RWPE2 (cell line): Measurements from ENCODE around the gene LAMC3.
A peak's percentile ranks its signal among the peaks of the same experiment; 100 is the strongest.

Source experiments
- ATAC-seq: fragments of 200-7000 bp; cut with Tn5 transposase; 3 replicates; pipeline ENCODE4 v1.9.1; 2021; ENCODE audit warnings: low read depth
- DNase-seq: peaks from one replicate; pipeline ENCODE4 v3.0.0-alpha.2; 2020; ENCODE audit warnings: low spot score
- H3K27ac ChIP-seq: fragments of 450-650 bp; 2 replicates; pipeline ENCODE4 v1.5.1; 2017; ENCODE audit warnings: mild to moderate bottlenecking; ENCODE audit not compliant: poor library complexity, severe bottlenecking
- H3K27me3 ChIP-seq: fragments of 250-450 bp; sonication (Bioruptor Pico); 2 replicates; pipeline ENCODE4 v1.5.1; 2021; ENCODE audit warnings: mild to moderate bottlenecking, moderate library complexity; ENCODE audit not compliant: insufficient read depth, poor library complexity, severe bottlenecking
- H3K36me3 ChIP-seq: fragments of 250-450 bp; sonication (Bioruptor Pico); 2 replicates; pipeline ENCODE4 v1.5.1; 2020; ENCODE audit warnings: low read depth, mild to moderate bottlenecking, moderate library complexity
- H3K4me1 ChIP-seq: fragments of 250-450 bp; sonication (Bioruptor Pico); 2 replicates; pipeline ENCODE4 v1.5.1; 2021; ENCODE audit warnings: mild to moderate bottlenecking, moderate library complexity; ENCODE audit not compliant: insufficient read depth, poor library complexity, severe bottlenecking
- H3K4me3 ChIP-seq: fragments of 250-450 bp; sonication (Bioruptor Pico); 2 replicates; pipeline ENCODE4 v1.5.1; 2021; ENCODE audit warnings: mild to moderate bottlenecking, moderate library complexity; ENCODE audit not compliant: severe bottlenecking
- H3K9me3 ChIP-seq: fragments of 250-450 bp; sonication (Bioruptor Pico); 2 replicates; pipeline ENCODE4 v1.5.1; 2021; ENCODE audit warnings: mild to moderate bottlenecking, moderate library complexity; ENCODE audit not compliant: severe bottlenecking
- TF ChIP-seq, protein P1 (sequence below): fragments of 450-650 bp; IDR thresholded peaks from one replicate; pipeline ENCODE4 v1.5.1; 2017; ENCODE audit warnings: mild to moderate bottlenecking, moderate library complexity; ENCODE audit not compliant: poor library complexity, severe bottlenecking

LAMC3 gene

GRCh38 chr9:131036529-131037334, 27.8 kb downstream of the LAMC3 start:
- Histone ChIP-seq H3K4me1 (no peaks in the 10 kb centered on the region), H3K27ac (no peak overlapping the region), H3K9me3 (peaks cover 2% of the 10 kb centered on the region), H3K27me3 (no peaks in the 10 kb centered on the region), H3K4me3 (no peak overlapping the region), H3K36me3 (no peaks in the 10 kb centered on the region)
- ATAC-seq (no peak), DNase-seq (no peak)
- TF ChIP-seq, protein P1, sequence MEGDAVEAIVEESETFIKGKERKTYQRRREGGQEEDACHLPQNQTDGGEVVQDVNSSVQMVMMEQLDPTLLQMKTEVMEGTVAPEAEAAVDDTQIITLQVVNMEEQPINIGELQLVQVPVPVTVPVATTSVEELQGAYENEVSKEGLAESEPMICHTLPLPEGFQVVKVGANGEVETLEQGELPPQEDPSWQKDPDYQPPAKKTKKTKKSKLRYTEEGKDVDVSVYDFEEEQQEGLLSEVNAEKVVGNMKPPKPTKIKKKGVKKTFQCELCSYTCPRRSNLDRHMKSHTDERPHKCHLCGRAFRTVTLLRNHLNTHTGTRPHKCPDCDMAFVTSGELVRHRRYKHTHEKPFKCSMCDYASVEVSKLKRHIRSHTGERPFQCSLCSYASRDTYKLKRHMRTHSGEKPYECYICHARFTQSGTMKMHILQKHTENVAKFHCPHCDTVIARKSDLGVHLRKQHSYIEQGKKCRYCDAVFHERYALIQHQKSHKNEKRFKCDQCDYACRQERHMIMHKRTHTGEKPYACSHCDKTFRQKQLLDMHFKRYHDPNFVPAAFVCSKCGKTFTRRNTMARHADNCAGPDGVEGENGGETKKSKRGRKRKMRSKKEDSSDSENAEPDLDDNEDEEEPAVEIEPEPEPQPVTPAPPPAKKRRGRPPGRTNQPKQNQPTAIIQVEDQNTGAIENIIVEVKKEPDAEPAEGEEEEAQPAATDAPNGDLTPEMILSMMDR: no peak

GRCh38 chr9:131037335-131038255, 28.6 kb downstream of the LAMC3 start:
- 0 out of 3 replicates have a peak, but pooled peaks have one; percentile 18 for ATAC-seq

GRCh38 chr9:131038256-131039128, 29.5 kb downstream of the LAMC3 start:
- TF ChIP-seq, protein P1: no peak
- H3K9me3 ChIP-seq: peaks cover 4% of the 10 kb centered on the region
- H3K27me3 ChIP-seq: no peaks in the 10 kb centered on the region
- no peak overlapping the region for H3K27ac ChIP-seq
- DNase-seq (no peak), ATAC-seq (no peak)
- no peak overlapping the region for H3K4me3 ChIP-seq
- no peaks in the 10 kb centered on the region for H3K4me1 ChIP-seq
- no peaks in the 10 kb centered on the region for H3K36me3 ChIP-seq

More at GRCh38 chr9:131037335-131038255, 28.6 kb downstream of the LAMC3 start:
- TF ChIP-seq, protein P1: no peak
- Histone ChIP-seq H3K27me3 (no peaks in the 10 kb centered on the region), H3K36me3 (no peaks in the 10 kb centered on the region), H3K9me3 (peaks cover 2% of the 10 kb centered on the region), H3K4me1 (no peaks in the 10 kb centered on the region), H3K27ac (no peak overlapping the region), H3K4me3 (no peak overlapping the region)
- no peak for DNase-seq

GRCh38 chr9:131039129-131039954, 30.4 kb downstream of the LAMC3 start:
- H3K4me3 ChIP-seq: no peak overlapping the region
- ATAC-seq (no peak), DNase-seq (no peak)
- no peaks in the 10 kb centered on the region for H3K36me3 ChIP-seq
- no peaks in the 10 kb centered on the region for H3K27me3 ChIP-seq
- no peaks in the 10 kb centered on the region for H3K4me1 ChIP-seq
- no peak overlapping the region for H3K27ac ChIP-seq
- TF ChIP-seq, protein P1: no peak
- peaks cover 5% of the 10 kb centered on the region for H3K9me3 ChIP-seq
